Non-pigmented ciliary epithelial cell (primary cell): Measurements from ENCODE around the gene FSTL4.

ENCODE experiments used
- DNase-seq: peaks from one replicate; pipeline ENCODE4 v3.0.0-alpha.2; 2010; ENCODE audit warnings: low read depth

The FSTL4 gene

GRCh38 chr5:133366438-133366837 is 245.9 kb downstream of the FSTL4 start:
- no peak for DNase-seq

GRCh38 chr5:133365738-133366137 is 246.6 kb downstream of the FSTL4 start:
- DNase-seq, result no peak

GRCh38 chr5:133364936-133365707 is 247.2 kb downstream of the FSTL4 start:
- no peak for DNase-seq

- DNase-seq, result no peak
Observed at GRCh38 chr5:133363807-133364587, 248.3 kb downstream of the FSTL4 start.

- DNase-seq, result no peak
Observed at GRCh38 chr5:133362438-133362837, 249.9 kb downstream of the FSTL4 start.

- DNase-seq, result no peak
Observed at GRCh38 chr5:133361922-133362321, 250.4 kb downstream of the FSTL4 start.

GRCh38 chr5:133360693-133361472 is 251.5 kb downstream of the FSTL4 start:
- DNase-seq, result no peak

GRCh38 chr5:133359861-133360260 is 252.5 kb downstream of the FSTL4 start:
- no peak for DNase-seq

GRCh38 chr5:133358271-133358670 is 254.1 kb downstream of the FSTL4 start:
- DNase-seq, result no peak

- no peak for DNase-seq
Observed at GRCh38 chr5:133357758-133358157, 254.6 kb downstream of the FSTL4 start.

- DNase-seq, result no peak
Observed at GRCh38 chr5:133356984-133357421, 255.3 kb downstream of the FSTL4 start.

- DNase-seq, result no peak
Observed at GRCh38 chr5:133356396-133356983, 255.9 kb downstream of the FSTL4 start.

GRCh38 chr5:133354323-133355185 is 257.8 kb downstream of the FSTL4 start:
- no peak for DNase-seq

GRCh38 chr5:133353741-133354140 is 258.6 kb downstream of the FSTL4 start:
- DNase-seq, result no peak

GRCh38 chr5:133348406-133348805 is 263.9 kb downstream of the FSTL4 start:
- DNase-seq, result no peak

- no peak for DNase-seq
Observed at GRCh38 chr5:133347039-133347438, 265.3 kb downstream of the FSTL4 start.

- DNase-seq, result no peak
Observed at GRCh38 chr5:133344266-133344665, 268.1 kb downstream of the FSTL4 start.

GRCh38 chr5:133343196-133343595 is 269.1 kb downstream of the FSTL4 start:
- DNase-seq, result no peak

GRCh38 chr5:133341915-133342710 is 270.2 kb downstream of the FSTL4 start:
- DNase-seq, result no peak

- DNase-seq, result no peak
Observed at GRCh38 chr5:133341296-133341695, 271.0 kb downstream of the FSTL4 start.
